Activated T-helper 1 cell treated with anti-CD3 and anti-CD28 coated beads, Interleukin-12 subunit alpha, Interleukin-12 subunit beta, Interleukin-2, Interleukin-4 antibody, amounts not matched to agents 30 ng/mL and 10 ng/mL and 1 ng/mL, durations not matched to agents 14 hours and 24 hours and 36 hours (primary cell): ENCODE results near the gene RYR2. TPM values are rescaled to one million over a fixed set of nuclear protein-coding genes. Genes with fewer than 3 reads are reported as not detected.

Source experiments
- DNase-seq: peaks from one replicate; pipeline ENCODE4 v3.0.0; 2021; ENCODE audit warnings: low spot score
- H3K27ac Mint-ChIP-seq: one replicate; pipeline ENCODE4 v1.8.0; 2021; ENCODE audit warnings: mild to moderate bottlenecking, mixed read lengths
- H3K27me3 Mint-ChIP-seq: one replicate; pipeline ENCODE4 v1.8.0; 2022; ENCODE audit warnings: mild to moderate bottlenecking, moderate library complexity, mixed read lengths; ENCODE audit not compliant: insufficient read depth
- H3K36me3 Mint-ChIP-seq: one replicate; pipeline ENCODE4 v1.8.0; 2021; ENCODE audit warnings: low read depth, mixed read lengths
- H3K4me1 Mint-ChIP-seq: one replicate; pipeline ENCODE4 v1.8.0; 2021; ENCODE audit warnings: low read depth, mixed read lengths
- H3K4me3 Mint-ChIP-seq: one replicate; pipeline ENCODE4 v1.8.0; 2021; ENCODE audit warnings: mild to moderate bottlenecking, moderate library complexity, mixed read lengths
- H3K9me3 Mint-ChIP-seq: one replicate; pipeline ENCODE4 v1.8.0; 2021; ENCODE audit warnings: mixed read lengths
- intact Hi-C: fragments of 100-400 bp; cut with micrococcal nuclease; formaldehyde crosslinking; loops from one replicate; pipeline ENCODE4 v1.15.1; 2024
- total RNA-seq: library from RNA; stranded (reverse); gene quantifications from 2 replicates; pipeline ENCODE4 v1.2.3, GENCODE V29; 2022

The RYR2 gene
- total RNA-seq, 1 donor from 2014 or later = not detected

- Mint-ChIP-seq H3K9me3 (no peaks in the 10 kb centered on the region), H3K4me3 (no peak overlapping the region), H3K4me1 (no peaks in the 10 kb centered on the region), H3K27ac (no peak overlapping the region), H3K36me3 (no peaks in the 10 kb centered on the region), H3K27me3 (no peaks in the 10 kb centered on the region)
- intact Hi-C loops = no loop called here
- DNase-seq = no peak
Observed at GRCh38 chr1:237171454-237172117, 129.6 kb downstream of the RYR2 start.

GRCh38 chr1:237172118-237172485, 130.1 kb downstream of the RYR2 start:
- H3K4me3 Mint-ChIP-seq = no peak overlapping the region
- H3K27ac Mint-ChIP-seq = no peak overlapping the region

GRCh38 chr1:237179503-237179902, 137.5 kb downstream of the RYR2 start:
- Mint-ChIP-seq H3K27me3 (no peaks in the 10 kb centered on the region), H3K9me3 (no peaks in the 10 kb centered on the region), H3K4me3 (no peak overlapping the region), H3K27ac (no peak overlapping the region), H3K36me3 (no peaks in the 10 kb centered on the region), H3K4me1 (no peaks in the 10 kb centered on the region)
- no peak for DNase-seq
- intact Hi-C loops = no loop called here

More at GRCh38 chr1:237172118-237172485, 130.1 kb downstream of the RYR2 start:
- no peaks in the 10 kb centered on the region for H3K4me1 Mint-ChIP-seq
- H3K9me3 Mint-ChIP-seq = no peaks in the 10 kb centered on the region
- no peaks in the 10 kb centered on the region for H3K36me3 Mint-ChIP-seq
- no peak for DNase-seq
- H3K27me3 Mint-ChIP-seq = no peaks in the 10 kb centered on the region
- intact Hi-C loops = no loop called here

- intact Hi-C loops = no loop called here
Observed at GRCh38 chr1:237180256-237180655, 138.3 kb downstream of the RYR2 start.

GRCh38 chr1:237181743-237182317, 139.8 kb downstream of the RYR2 start:
- Mint-ChIP-seq H3K36me3 (no peaks in the 10 kb centered on the region), H3K4me1 (no peaks in the 10 kb centered on the region), H3K9me3 (no peaks in the 10 kb centered on the region), H3K4me3 (no peak overlapping the region), H3K27me3 (no peaks in the 10 kb centered on the region), H3K27ac (no peak overlapping the region)
- no peak for DNase-seq
- intact Hi-C loops = no loop called here

More at GRCh38 chr1:237180256-237180655, 138.3 kb downstream of the RYR2 start:
- Mint-ChIP-seq H3K4me3 (no peak overlapping the region), H3K27ac (no peak overlapping the region), H3K36me3 (no peaks in the 10 kb centered on the region), H3K4me1 (no peaks in the 10 kb centered on the region), H3K27me3 (no peaks in the 10 kb centered on the region), H3K9me3 (no peaks in the 10 kb centered on the region)
- no peak for DNase-seq

- no peaks in the 10 kb centered on the region for H3K4me1 Mint-ChIP-seq
- no peaks in the 10 kb centered on the region for H3K9me3 Mint-ChIP-seq
- intact Hi-C loops = no loop called here
- no peaks in the 10 kb centered on the region for H3K36me3 Mint-ChIP-seq
- no peak for DNase-seq
- no peak overlapping the region for H3K4me3 Mint-ChIP-seq
- no peaks in the 10 kb centered on the region for H3K27me3 Mint-ChIP-seq
- H3K27ac Mint-ChIP-seq = no peak overlapping the region
Observed at GRCh38 chr1:237183963-237184540, 142.1 kb downstream of the RYR2 start.

GRCh38 chr1:237186675-237187074, 144.7 kb downstream of the RYR2 start:
- Mint-ChIP-seq H3K4me1 (no peaks in the 10 kb centered on the region), H3K9me3 (no peaks in the 10 kb centered on the region), H3K36me3 (no peaks in the 10 kb centered on the region), H3K4me3 (no peak overlapping the region), H3K27ac (no peak overlapping the region), H3K27me3 (no peaks in the 10 kb centered on the region)
- no peak for DNase-seq
- intact Hi-C loops = no loop called here

GRCh38 chr1:237187842-237188241, 145.9 kb downstream of the RYR2 start:
- no peaks in the 10 kb centered on the region for H3K9me3 Mint-ChIP-seq
- no peak for DNase-seq
- H3K4me3 Mint-ChIP-seq = no peak overlapping the region
- intact Hi-C loops = no loop called here
- no peaks in the 10 kb centered on the region for H3K36me3 Mint-ChIP-seq
- no peaks in the 10 kb centered on the region for H3K27me3 Mint-ChIP-seq
- H3K27ac Mint-ChIP-seq = no peak overlapping the region
- H3K4me1 Mint-ChIP-seq = no peaks in the 10 kb centered on the region

- H3K36me3 Mint-ChIP-seq = no peaks in the 10 kb centered on the region
- intact Hi-C loops = no loop called here
- no peak for DNase-seq
- H3K9me3 Mint-ChIP-seq = no peaks in the 10 kb centered on the region
- H3K27me3 Mint-ChIP-seq = no peaks in the 10 kb centered on the region
- H3K4me3 Mint-ChIP-seq = no peak overlapping the region
- H3K4me1 Mint-ChIP-seq = no peaks in the 10 kb centered on the region
- no peak overlapping the region for H3K27ac Mint-ChIP-seq
Observed at GRCh38 chr1:237191403-237191802, 149.4 kb downstream of the RYR2 start.

- intact Hi-C loops = no loop called here
- H3K27me3 Mint-ChIP-seq = no peaks in the 10 kb centered on the region
- no peak overlapping the region for H3K4me3 Mint-ChIP-seq
- no peaks in the 10 kb centered on the region for H3K36me3 Mint-ChIP-seq
- H3K4me1 Mint-ChIP-seq = no peaks in the 10 kb centered on the region
- no peak overlapping the region for H3K27ac Mint-ChIP-seq
- no peaks in the 10 kb centered on the region for H3K9me3 Mint-ChIP-seq
- DNase-seq = no peak
Observed at GRCh38 chr1:237197470-237198425, 155.8 kb downstream of the RYR2 start.

GRCh38 chr1:237199026-237199425, 157.0 kb downstream of the RYR2 start:
- no peaks in the 10 kb centered on the region for H3K4me1 Mint-ChIP-seq
- H3K27ac Mint-ChIP-seq = no peak overlapping the region
- H3K4me3 Mint-ChIP-seq = no peak overlapping the region
- DNase-seq = no peak
- H3K36me3 Mint-ChIP-seq = no peaks in the 10 kb centered on the region
- H3K27me3 Mint-ChIP-seq = no peaks in the 10 kb centered on the region
- intact Hi-C loops = no loop called here
- no peaks in the 10 kb centered on the region for H3K9me3 Mint-ChIP-seq

- Mint-ChIP-seq H3K27ac (no peak overlapping the region), H3K9me3 (no peaks in the 10 kb centered on the region), H3K4me1 (no peaks in the 10 kb centered on the region), H3K4me3 (no peak overlapping the region), H3K27me3 (no peaks in the 10 kb centered on the region), H3K36me3 (no peaks in the 10 kb centered on the region)
- intact Hi-C loops = no loop called here
- DNase-seq = no peak
Observed at GRCh38 chr1:237201155-237201554, 159.2 kb downstream of the RYR2 start.

GRCh38 chr1:237204841-237205240, 162.9 kb downstream of the RYR2 start:
- Mint-ChIP-seq H3K4me1 (no peaks in the 10 kb centered on the region), H3K9me3 (no peaks in the 10 kb centered on the region), H3K4me3 (no peak overlapping the region), H3K36me3 (no peaks in the 10 kb centered on the region), H3K27ac (no peak overlapping the region), H3K27me3 (no peaks in the 10 kb centered on the region)
- no peak for DNase-seq
- intact Hi-C loops = no loop called here
